ENCODE measurements around the gene SLC25A26.
"Not testable (repeated sequence)": the region's sequence is repeated elsewhere in the genome, so short reads cannot be mapped to it uniquely, and the experiment has no call there.

The SLC25A26 gene, protein sequence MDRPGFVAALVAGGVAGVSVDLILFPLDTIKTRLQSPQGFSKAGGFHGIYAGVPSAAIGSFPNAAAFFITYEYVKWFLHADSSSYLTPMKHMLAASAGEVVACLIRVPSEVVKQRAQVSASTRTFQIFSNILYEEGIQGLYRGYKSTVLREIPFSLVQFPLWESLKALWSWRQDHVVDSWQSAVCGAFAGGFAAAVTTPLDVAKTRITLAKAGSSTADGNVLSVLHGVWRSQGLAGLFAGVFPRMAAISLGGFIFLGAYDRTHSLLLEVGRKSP

DNA sequence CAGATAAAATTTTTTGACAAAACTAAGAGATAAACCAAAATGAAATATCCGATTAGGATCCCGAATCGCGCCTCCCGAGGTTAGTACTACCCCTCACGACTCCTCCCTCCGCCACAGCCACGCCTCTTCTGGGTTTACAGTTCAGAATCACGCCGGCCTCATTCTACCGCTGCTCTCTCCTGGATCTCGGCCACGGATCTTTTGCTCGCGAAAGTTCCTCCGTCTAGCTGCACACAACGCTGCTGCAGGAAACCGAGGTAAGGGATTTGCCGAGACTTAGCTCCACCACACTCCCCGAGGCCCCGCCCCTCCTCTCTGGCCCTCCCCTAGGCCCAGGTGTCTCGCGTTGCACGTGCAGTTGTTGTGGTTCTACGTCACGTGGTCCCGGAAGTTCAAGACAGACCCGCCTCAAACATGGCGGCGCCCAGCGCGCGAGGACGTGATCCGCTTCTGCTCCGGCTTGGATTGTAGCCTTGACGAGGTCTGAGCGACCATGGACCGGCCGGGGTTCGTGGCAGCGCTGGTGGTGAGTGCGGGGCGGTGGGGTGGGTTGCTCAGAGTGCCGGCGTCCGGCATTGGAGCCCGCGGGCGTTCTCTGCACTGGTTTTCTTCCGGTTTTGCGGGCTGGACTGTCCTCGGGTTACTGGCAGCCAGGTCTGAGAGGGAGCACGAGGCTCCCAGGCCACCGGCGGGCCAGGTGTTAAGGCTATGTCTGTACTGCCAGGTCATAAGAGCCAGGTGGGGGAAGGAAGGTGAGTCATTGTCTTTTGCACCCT lies at the start of gene SLC25A26:
Gene SLC25A26 (plus strand): TSS at position 400 of the 776 bp plus-strand sequence. CDS start 94 bp downstream, at position 494.
- DNase-seq (ENCODE audit: low read depth), result peak; percentile 96

DNA sequence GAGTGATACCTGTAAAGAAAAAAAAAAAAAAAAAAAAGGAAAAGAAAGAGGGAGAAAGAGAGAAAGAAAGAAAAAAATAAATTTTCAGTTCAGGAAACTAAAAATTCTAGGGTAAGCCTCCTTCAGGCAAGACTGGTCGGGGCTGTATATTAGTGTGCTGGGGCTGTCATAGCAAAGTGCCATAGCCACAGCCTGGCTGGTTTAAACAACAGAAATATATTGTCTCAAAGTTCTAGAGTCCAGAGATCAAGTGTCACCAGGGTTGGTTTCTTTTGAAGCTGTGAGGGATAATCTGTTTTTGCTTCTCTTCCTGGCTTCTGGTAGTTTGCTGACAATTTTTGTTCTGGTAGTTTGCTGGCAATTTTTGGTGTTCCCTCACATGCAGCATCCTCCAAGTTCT lies 48.4 kb upstream of the SLC25A26 start:
- DNase-seq (ENCODE audit: low read depth), result no peak

DNA sequence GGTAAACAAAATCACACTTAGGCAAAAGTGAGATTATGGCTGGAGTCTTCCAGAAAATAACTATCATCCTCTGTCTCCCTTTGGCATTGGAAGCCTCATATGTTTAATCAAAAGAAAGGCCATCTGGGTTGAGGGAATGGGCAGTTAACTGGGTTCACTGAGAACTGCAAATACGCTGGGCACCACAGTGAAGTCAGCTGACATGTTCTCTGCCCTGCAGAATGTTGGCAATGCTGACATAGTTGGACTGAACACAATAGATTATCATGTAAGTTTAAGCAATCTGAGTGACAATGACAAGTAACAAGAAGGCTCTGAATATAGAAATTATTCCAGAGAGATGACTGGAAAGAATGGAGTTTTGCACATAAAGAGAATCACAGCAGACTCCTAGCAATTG lies 43.8 kb upstream of the SLC25A26 start:
- no peak for DNase-seq (ENCODE audit: low read depth)

DNA sequence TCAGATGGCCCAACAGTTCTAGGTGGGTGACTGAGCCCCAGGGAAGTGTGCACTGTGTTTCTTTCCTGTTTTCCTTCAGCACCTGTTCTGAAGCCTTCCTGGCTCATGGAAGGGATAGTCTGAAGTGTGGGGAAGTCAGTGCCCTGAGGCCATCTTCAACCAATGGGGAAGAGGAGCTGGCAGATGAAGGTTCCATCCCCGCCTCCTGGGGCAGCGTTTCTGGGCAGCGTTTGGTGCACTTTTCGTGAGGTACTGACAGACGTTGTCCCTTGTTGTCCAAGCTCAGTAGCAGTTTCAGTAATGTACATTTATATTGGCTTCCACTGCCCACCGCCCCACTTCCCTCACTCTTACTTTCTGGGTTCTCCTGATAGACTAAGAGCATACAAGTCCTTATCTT lies 42.6 kb upstream of the SLC25A26 start:
- no peak for DNase-seq (ENCODE audit: low read depth)

DNA sequence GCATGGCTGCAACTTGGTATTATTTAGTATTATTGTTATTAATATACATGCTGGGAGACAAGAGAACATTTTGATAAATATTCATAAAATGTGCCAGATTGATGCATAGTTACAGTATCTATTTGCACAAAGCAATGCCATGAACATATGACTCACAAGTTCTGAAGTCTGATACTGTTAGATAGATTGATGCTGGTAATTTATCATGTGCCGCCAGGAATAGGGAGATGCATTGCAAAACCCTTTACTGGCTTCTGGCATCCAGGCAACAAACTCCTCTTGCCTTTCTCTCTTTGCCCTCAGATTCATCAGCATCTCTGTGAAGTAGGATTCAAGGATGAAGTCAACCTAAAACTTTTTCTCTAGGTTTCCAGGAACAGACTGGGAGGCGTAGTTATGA lies 41.0 kb upstream of the SLC25A26 start:
- no peak for DNase-seq (ENCODE audit: low read depth)

DNA sequence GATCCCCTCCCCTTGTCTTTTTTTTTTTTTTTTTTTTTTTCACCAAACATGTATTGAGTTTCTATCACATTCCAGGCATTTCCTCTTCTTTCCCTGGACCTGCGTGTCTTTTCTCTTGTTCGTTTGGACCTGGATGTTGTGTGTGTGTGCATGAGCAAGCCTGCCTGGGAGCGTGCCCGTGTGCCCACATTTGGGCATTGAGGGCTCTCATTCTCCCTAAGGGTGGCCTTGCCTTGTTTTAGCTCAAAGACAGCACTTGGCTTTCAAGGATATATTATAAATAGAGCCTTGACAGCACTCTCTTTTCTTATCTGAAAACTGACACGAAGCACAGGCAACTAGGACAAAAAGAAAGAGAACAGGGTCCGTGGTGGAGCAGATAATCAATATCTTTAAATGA lies 39.0 kb upstream of the SLC25A26 start:
- DNase-seq (ENCODE audit: low read depth), result no peak

DNA sequence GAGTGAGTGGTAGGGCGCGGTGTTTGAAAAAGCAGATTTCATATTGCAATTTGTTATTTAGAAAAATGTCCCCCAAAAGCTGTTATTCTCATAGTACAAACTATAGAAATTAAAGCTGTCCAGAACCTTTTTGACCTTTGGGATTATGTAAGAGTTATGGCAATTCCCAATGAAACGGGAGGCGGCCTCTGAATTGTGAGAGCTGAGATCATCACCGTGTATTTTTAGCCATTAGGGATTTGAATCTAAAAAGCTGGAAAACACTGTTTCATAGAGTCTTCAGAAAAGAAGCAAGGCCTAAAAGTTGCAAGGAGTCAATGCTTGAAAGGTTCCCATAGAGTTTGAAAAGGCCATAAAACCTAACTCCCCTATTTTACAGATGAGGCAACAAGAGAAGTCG lies 38.6 kb upstream of the SLC25A26 start:
- no peak for DNase-seq (ENCODE audit: low read depth)

DNA sequence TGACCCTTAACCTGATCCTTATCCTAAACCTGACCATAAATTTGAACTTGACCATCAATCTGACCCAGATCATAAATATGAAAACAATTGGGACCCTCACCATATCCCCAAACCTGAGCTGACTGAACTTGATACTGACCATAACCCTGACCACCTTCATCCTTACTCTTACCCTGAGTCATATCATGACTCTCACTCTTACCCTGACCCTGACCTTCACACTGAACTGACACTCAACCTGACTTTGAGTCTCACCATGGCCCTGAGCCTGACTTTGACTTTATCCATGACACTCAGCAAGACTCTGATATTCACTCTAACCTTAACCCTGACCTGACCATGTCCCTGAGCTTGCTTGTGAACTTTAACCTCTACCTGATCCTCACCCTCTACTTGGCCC lies 34.3 kb upstream of the SLC25A26 start:
- DNase-seq (ENCODE audit: low read depth), result no peak

DNA sequence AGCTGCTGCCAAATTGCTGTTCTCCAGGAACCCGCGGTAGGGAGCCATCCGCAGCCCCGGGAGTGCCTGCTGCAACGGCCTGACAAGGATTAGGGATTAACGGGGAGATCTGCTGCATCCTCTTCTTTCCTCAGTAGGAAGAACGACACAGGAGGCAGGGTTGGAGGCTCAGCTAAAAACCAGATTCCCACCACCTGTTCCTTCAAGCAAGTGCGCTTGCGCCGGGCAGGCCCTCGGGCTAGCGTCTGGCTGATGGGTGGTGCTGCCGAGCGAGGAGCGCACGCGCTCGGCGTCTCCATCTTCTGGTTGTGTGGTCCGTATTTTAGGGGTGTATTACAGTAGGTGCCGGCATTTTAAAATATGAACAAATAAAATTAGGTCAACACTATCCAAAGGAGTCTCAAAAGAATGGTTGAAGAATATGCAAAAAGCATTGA lies 25.4 kb upstream of the SLC25A26 start:
- DNase-seq (ENCODE audit: low read depth), result no peak

DNA sequence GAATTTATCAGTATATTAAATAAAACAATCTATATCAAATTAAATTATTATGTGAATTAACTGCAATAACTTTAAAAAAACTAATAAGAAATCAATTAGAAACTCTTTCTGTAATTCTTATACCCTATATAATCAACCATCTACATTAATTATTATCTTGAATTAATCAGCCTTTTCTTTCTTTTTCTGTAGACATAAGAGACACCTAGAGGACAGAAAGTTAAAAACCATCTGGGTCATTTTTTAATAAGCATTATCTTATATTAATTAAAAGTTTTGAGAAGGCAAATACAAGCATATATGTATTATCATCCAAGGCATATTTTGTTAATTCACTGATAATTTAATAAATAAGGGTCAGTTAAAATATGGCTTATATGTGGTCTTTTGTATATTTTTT lies 24.2 kb upstream of the SLC25A26 start:
- DNase-seq (ENCODE audit: low read depth), result no peak

DNA sequence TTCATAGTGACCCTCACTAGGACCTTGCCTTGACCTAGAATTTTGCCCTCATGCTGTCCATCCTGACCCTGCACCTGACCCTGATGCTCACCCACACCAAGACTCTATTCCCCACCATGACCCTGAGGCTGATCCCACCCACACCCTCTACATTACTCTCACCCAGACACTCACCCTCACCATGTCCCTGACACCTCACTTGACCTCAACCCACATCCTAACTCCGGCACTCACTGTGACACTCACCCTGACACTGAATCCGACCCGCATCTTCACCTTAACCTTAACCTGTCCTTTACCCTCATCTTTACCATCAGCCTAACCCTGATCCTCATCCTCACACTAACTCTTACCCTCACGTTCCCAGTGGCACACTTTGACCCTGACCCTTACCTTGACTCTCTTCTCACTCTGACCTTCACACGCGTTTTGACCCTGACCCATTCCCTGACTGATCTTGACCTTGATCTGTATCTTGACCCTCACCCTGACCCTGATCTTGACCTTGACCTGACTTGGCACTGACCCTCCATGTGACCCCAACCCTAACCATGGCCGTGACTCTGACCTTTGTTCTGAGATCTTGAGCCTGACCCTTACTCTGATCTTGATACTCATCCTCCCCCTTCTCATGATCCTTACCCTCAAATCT lies 22.2 kb upstream of the SLC25A26 start:
- no peak for DNase-seq (ENCODE audit: low read depth)

DNA sequence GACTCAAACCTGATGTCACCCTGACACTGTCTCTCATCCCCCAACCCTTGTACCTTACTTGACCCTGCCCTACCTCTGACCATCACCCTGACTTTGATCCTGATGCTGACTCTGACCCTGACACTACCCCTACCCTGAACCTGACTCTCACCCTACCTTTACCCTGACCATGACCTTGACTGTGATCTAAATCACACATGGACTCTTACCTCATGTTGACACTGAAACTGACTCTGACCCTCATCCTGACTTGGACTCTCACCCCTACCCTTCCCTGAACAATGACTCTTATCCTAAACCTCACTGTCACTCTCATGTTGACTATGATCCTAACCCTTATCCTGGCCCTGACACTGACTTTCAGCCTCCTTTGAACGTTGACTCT lies 21.7 kb upstream of the SLC25A26 start:
- DNase-seq (ENCODE audit: low read depth), result no peak

DNA sequence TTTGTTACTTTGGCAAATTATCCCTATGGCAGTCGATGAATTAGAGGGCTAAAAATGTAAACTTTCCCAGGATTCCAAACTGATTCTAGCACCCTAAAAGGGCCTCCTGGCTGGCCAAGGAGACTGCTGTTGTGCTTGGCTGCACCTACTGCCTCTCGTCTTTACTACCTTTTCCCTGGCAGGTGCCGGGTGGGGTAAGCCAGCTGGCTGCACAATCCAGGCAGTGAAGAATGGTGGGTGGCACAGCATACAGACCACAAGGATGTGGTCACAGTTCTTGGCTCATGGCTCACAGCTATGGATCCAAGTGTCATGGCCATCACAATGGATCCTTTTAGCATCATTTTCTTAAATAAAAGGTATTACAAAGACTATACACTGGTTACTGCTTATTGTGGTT lies 20.7 kb upstream of the SLC25A26 start:
- no peak for DNase-seq (ENCODE audit: low read depth)

DNA sequence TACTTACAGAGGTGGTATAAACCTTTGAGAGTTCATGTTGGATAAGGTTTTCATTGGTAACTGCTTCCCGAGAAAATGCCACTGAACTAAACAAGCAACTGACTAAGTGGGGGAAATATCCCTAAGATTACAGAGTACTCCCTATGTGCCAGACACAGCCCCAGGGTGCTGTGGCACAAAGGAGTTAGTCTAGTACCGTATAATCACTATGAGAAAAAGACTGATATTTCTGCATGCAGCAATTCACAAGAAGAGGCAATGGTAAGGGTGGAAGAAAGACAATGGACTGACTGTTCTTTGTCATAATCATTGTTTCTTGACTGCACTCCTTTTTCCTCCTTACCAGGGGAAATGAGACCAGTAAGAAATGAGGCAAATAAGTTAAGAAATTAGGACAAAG lies 20.0 kb upstream of the SLC25A26 start:
- DNase-seq (ENCODE audit: low read depth), result no peak

DNA sequence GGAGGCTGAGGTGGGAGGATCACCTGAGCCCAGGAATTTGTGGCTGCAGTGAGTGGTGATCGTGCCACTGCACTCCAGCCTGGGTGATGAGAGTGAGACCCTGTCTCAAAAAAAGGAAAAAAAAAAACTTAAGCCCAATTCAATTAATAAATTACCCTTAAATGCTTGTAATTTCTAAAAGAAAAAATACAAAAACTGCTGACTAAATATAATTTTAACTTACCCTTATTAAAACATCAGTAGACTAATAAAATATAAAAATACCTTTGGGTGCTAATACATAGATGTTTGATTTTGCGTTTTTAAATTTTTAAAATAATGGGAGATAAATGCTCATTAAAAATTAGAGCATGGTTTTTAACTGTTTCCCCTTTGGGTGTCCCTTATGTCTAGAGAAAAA lies 17.5 kb upstream of the SLC25A26 start:
- no peak for DNase-seq (ENCODE audit: low read depth)

DNA sequence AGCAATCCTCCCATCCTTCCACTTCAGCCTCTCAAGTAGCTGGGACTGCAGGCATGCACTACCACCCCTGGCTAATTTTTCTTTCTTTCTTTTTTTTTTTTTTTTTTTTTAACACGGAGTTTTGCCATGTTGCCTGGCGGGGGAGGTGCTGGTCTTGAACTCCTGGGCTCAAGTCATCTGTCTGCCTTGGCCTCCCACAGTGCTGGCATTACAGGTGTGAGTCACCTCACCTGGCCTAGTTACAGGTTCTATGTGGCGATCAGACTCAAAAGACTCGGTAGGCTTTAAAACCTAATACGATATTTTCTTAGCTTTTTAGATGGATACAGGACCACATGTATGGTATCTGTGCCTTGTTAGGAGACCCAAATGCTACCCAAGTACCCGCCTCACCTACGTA lies 14.0 kb upstream of the SLC25A26 start:
- DNase-seq (ENCODE audit: low read depth), result no peak

DNA sequence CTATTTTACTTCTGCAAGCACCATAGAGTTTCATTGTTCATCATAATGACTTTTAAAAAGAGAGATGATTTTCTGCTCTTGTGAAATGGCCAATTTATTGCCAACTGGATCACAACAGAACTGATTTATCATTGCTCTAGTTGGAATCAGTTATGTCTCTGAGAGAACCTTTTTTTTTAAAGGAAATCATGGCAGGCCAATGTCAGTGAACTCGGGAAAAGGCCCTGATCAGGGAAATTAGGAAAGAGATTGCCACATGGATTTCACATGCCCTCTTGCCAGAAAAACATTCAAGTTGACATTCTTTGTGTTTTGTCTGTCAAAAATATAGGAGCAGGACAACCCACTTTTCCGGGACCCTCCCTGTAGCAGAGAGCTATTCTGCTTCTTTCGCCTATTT lies 12.6 kb upstream of the SLC25A26 start:
- no peak for DNase-seq (ENCODE audit: low read depth)

DNA sequence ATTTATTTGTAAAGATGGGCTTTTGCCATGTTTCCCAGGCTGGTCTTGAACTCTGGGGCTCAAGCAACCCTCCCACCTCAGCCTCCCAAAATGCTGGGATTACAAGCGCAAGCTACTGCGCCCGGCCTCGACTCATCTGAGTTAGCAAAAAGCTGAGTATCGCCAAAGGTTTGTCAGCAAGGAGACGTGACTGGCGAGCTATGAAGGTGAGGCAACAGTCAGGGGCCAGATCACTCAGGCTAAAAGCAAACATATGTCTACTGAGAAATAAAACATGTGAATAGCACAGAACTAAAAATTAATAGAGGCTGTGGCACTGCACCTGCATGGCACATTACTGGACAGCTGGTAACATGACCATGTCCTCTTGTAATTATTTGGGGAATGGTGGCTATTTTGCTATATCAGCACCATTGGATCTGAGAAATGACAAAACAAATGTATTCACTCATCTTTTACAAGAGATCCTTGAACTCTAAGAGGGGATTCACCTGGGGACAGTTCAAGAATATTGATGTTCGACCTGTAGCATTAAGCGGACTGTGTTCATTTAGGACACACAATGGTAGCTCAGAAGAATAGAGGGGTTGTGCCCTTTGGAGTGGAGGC lies 10.0 kb upstream of the SLC25A26 start:
- no peak for DNase-seq (ENCODE audit: low read depth)

DNA sequence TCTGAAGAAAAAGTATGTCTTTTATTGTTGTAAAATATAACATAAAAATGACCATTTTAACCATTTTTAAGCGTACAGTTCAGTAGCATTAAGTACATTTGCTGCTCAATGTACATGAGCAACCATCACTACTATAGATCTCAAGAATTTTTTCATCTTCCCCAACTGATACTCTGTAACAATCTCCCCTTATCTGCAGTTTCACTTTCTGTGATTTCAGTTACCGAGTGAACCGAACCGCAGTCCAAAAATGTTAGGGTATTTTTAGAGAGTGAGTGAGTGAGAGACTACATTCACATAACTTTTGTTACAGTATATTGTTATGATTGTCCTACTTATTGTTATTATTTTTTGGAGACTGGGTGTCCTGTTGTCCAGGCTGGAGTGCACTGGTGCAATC lies 9.0 kb upstream of the SLC25A26 start:
- no peak for DNase-seq (ENCODE audit: low read depth)

DNA sequence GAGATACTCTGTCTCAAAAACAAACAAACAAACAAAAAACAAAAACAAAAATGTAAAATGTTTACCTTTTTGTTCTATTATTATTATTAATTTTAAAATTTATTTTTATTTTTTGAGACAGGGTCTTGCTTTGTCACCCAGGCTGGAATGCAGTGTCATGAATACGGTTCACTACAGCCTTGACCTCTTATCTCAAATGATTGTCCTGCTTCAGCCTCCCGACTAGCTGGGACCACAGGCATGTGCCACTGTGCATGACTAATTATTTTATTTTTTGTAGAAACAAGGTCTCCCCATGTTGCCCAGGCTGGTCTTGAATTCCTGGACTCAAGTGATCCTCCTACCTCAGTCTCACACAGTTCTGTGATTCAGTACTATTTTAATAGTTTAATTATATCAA lies 5.7 kb upstream of the SLC25A26 start:
- DNase-seq (ENCODE audit: low read depth), result no peak

DNA sequence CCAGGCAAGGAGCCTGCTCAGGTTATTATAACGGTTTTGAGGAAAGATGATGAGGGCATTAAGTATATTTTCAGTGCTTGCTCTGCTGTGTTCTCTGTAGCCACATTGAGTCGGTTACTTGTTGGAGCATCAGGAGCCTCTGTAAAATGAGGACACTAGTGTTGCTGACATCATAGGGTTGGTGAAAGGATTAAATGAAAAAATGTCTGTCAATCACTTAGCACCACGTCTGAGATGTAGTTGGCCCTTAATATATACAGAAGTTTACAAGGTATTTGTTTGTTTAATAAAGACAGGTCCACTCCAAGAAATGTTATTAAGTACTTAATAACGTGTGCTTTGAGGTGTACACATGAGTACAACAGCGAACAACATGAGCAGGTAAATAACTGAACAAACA lies 735 bp upstream of the SLC25A26 start:
- no peak for DNase-seq (ENCODE audit: low read depth)

DNA sequence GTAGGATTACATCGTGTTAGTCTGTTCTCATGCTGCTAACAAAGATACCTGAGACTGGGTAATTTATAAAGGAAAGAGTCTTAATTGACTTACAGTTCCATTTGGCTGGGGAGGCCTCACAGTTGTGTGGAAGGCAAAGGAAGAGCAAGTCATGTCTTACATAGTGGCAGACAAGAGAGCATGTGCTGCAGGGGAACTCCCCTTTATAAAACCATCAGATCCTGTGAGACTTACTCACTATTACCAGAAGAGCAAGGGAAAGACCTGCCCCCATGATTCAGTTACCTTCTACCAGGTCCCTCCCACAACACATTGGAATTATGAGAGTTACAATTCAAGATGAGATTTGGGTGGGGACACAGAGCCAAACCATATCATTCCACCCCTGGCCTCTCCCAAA lies 3.4 kb downstream of the SLC25A26 start:
- peak; percentile 10 for DNase-seq (ENCODE audit: low read depth)

DNA sequence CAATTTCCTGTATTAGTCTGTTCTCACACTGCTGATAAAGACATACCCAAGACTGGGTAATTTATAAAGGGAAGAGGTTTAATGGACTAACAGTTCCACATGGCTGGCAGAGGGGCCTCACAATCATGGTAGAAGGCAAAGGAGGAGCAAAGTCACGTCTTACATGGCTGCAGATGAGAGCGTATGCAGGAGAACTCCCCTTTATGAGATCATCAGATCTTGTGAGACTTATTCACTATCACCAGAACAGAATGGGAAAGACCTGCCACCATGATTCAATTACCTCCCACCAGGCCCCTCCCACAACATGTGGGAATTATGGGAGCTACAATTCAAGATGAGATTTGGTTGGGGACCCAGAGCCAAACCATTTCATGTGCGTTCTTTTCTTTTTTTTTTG lies 5.3 kb downstream of the SLC25A26 start:
- not testable (repeated sequence) for DNase-seq (ENCODE audit: low read depth)
